Activated CD4-positive, alpha-beta T cell treated with anti-CD3 and anti-CD28 coated beads, Interleukin-2, amount 10 ng/mL, durations not matched to agents 24 days and 14 days (primary cell): Measurements from ENCODE around the gene EFEMP1. TPM values are rescaled to one million over a fixed set of nuclear protein-coding genes. Genes with fewer than 3 reads are reported as not detected.
"Not testable (repeated sequence)": the region's sequence is repeated elsewhere in the genome, so short reads cannot be mapped to it uniquely, and the experiment has no call there.

ENCODE experiments used
- DNase-seq: peaks from one replicate; pipeline ENCODE4 v3.0.0; 2022
- H3K27ac Mint-ChIP-seq: one replicate; pipeline ENCODE4 v1.8.0; 2022; ENCODE audit warnings: mild to moderate bottlenecking, mixed read lengths
- H3K27me3 Mint-ChIP-seq: one replicate; pipeline ENCODE4 v1.8.0; 2022; ENCODE audit warnings: mixed read lengths
- H3K36me3 Mint-ChIP-seq: one replicate; pipeline ENCODE4 v1.8.0; 2022; ENCODE audit warnings: low read depth, mild to moderate bottlenecking, mixed read lengths
- H3K4me1 Mint-ChIP-seq: one replicate; pipeline ENCODE4 v1.8.0; 2021; ENCODE audit warnings: mixed read lengths
- H3K4me3 Mint-ChIP-seq: one replicate; pipeline ENCODE4 v1.8.0; 2022; ENCODE audit warnings: mild to moderate bottlenecking, moderate library complexity, mixed read lengths
- H3K9me3 Mint-ChIP-seq: one replicate; pipeline ENCODE4 v1.8.0; 2021; ENCODE audit warnings: mixed read lengths
- intact Hi-C: fragments of 100-400 bp; cut with micrococcal nuclease; formaldehyde crosslinking; loops from one replicate; pipeline ENCODE4 v1.15.1; 2023
- total RNA-seq: library from RNA; stranded (reverse); gene quantifications from 2 replicates; pipeline ENCODE4 v1.2.3, GENCODE V29; 2022

Gene EFEMP1
- total RNA-seq, 1 donor from 2014 or later, result not detected

DNA sequence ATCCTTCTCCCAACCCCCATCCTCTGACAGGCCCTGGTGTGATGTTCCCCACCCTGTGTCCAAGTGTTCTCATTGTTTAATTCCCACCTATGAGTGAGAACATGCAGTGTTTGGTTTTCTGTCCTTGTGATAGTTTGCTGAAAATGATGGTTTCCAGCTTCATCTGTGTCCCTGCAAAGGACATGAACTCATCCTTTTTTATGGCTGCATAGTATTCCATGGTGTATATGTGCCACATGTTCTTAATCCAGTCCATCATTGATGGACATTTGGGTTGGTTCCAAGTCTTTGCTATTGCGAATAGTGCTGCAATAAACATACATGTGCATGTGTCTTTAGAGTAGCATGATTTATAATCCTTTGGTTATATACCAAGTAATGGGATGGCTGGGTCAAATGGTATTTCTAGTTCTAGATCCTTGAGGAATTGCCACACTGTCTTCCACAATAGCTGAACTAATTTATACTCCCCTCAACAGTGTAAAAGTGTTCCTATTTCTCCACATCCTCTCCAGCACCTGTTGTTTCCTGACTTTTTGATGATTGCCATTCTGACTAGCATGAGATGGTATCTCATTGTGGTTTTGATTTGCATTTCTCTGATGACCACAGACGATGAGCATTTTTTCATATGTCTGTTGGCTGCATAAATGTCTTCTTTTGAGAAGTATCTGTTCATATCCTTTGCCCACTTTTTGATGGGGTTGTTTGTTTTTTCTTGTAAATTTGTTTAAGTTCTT lies 91.7 kb downstream of the EFEMP1 start:
- H3K36me3 Mint-ChIP-seq, DNase-seq, H3K4me1 Mint-ChIP-seq, H3K9me3 Mint-ChIP-seq, H3K4me3 Mint-ChIP-seq, H3K27me3 Mint-ChIP-seq, intact Hi-C loops, H3K27ac Mint-ChIP-seq: not testable (repeated sequence)

DNA sequence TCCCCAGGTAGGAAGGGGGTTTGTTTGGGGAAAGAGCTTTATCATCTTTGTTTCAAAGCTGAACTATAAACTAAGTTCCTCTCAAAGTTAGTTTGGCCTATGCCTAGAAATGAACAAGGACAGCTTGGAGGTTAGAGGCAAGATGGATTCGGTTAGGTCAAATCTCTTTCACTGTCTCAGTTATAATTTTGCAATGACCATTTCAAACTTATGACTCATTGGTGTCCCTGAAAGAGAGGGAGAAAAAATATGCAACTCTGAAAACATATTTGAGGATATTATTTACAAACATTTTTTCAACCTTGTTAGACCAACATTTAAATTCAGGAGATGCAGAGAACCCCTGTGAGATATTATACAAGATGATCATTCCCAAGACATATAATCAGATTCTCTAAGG lies 95.7 kb downstream of the EFEMP1 start:
- no peak for DNase-seq
- Mint-ChIP-seq H3K27ac (no peak overlapping the region), H3K4me1 (no peaks in the 10 kb centered on the region), H3K4me3 (no peak overlapping the region), H3K27me3 (no peaks in the 10 kb centered on the region), H3K36me3 (no peaks in the 10 kb centered on the region), H3K9me3 (no peaks in the 10 kb centered on the region)
- intact Hi-C loops, result no loop called here

DNA sequence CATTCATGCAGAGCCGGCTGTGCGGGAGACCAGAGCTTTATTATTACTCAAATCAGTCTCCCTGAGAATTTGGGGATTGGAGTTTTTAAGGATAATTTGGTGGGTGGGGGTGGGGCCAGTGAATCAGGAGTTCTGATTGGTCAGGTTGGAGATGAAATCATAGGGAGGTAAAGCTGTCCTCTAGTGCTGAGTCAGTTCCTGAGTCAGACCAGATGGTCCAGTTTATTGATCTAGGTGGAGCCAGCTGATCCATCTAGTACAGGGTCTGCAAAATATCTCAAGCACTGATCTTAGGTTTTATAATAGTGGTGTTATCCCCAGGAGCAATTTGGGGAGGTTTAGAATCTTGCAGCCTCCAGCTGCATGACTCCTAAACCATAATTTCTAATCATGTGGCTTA lies 96.2 kb downstream of the EFEMP1 start:
- H3K27ac Mint-ChIP-seq, H3K27me3 Mint-ChIP-seq, DNase-seq, H3K36me3 Mint-ChIP-seq, H3K4me3 Mint-ChIP-seq, H3K9me3 Mint-ChIP-seq, intact Hi-C loops, H3K4me1 Mint-ChIP-seq: not testable (repeated sequence)

DNA sequence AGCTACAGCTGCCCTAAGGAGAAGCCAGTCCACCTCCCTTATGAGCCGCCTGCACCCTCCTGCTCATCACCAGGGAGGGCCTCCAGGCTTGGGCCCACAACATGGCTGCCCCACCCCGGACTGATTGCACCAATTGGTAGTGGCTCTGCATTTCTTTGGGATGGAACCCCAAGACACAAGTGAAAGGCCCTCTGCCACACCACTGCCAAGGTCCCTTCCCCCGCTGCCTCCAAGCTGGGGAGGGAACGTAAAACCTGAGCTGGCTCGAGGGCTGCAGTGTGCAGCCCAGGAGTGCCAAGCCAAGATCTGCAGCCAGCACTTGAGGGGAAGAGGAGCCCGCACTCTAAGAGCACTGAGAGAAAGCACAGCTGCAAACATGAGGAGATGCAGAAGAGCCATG lies 97.3 kb downstream of the EFEMP1 start:
- Mint-ChIP-seq H3K4me3 (no peak overlapping the region), H3K27ac (no peak overlapping the region), H3K4me1 (no peaks in the 10 kb centered on the region), H3K36me3 (no peaks in the 10 kb centered on the region), H3K9me3 (no peaks in the 10 kb centered on the region), H3K27me3 (no peaks in the 10 kb centered on the region)
- no peak for DNase-seq
- intact Hi-C loops, result no loop called here

DNA sequence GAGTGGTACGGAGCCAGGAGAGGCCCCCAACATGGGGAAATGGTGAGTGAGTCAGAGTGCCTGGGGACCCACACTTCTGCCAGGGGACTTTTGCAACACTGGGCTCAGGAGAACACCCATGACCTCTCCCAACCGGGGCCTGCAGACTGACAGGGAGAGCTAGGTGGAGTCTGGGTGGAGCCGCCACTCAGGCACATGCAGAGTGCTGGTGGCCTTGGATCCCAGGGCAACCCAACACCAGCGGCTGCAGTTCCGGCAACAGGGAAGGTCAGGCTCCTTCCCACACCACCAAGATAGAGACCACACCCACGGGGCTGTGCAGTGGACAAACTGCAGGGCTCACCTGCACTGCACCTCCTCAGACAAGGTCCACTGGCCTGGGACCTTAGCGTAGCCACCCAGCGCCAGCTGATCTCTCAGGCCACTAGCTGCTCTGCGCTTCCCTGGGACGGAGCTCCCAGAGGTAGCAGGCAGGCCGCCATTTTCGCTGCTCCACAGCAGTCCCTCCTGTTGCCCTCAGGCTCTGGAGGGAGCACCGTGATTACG lies 99.0 kb downstream of the EFEMP1 start:
- no peak for DNase-seq
- no peak overlapping the region for H3K27ac Mint-ChIP-seq
- H3K4me3 Mint-ChIP-seq, result no peak overlapping the region
- intact Hi-C loops, result no loop called here
- no peaks in the 10 kb centered on the region for H3K9me3 Mint-ChIP-seq
- no peaks in the 10 kb centered on the region for H3K36me3 Mint-ChIP-seq
- no peaks in the 10 kb centered on the region for H3K27me3 Mint-ChIP-seq
- no peaks in the 10 kb centered on the region for H3K4me1 Mint-ChIP-seq

Other genes starting within 250 kb of the EFEMP1 start
- 68.1 and 77.9 TPM in 2 replicates for gene PNPT1, start 229.9 kb downstream of the EFEMP1 start, total RNA-seq